HG02588 (cell line): ENCODE measurements around the gene JPH2.
"Not testable (repeated sequence)": the region's sequence is repeated elsewhere in the genome, so short reads cannot be mapped to it uniquely, and the experiment has no call there.

ENCODE experiments used
- ATAC-seq: cut with Tn5 transposase; IDR thresholded peaks from one replicate; pipeline ENCODE4 v1.9.1; 2021; ENCODE audit warnings: mild to moderate bottlenecking, moderate library complexity; ENCODE audit not compliant: unreplicated experiment

JPH2 gene

GRCh38 chr20:44211177-44212039 lies 24.4 kb upstream of the JPH2 start:
- ATAC-seq: no peak

DNA sequence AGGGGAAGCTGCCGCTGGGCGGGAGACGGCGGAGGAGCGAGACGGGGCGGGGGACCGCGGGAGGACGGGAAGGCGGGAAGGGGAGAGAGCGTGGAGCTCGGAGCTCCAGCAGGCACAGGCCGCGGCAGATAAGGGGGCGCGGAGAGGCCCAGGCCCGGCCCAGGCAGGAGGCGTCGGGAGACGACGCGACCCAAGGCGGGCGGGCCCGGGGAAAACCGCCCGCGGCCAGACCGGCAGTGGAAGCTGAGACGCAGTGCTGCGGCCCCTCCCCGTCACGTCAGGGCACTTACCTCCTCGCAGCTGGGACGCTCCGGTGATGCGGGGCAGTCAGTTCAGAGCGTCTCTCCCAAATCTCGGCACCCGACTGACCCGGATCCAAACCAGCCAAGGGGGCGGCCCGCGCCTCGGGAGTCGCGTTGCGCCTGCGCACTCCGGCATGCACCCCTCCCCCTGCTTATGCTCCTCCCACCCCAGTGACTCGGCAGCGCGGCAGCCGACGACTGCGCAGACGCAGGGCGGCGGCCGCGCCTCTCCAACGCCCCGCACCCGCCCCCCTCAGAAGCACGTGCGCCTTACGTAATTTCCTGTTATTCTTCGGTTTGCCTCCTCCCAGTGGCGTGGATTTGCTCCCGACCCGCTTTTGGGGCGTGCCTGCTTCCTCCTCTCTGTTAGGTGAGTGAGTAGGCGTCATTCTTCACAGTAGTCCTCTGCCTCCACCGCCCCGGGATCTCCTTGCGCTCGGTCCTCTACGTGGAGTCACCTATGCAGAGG lies 23.6 kb upstream of the JPH2 start, which contains the start of gene OSER1:
Gene OSER1, minus strand, starts transcription at position 366 of the 771 bp plus-strand sequence. CDS start 3,814 bp downstream, outside the sequence.
- ATAC-seq: peak; percentile 84

DNA sequence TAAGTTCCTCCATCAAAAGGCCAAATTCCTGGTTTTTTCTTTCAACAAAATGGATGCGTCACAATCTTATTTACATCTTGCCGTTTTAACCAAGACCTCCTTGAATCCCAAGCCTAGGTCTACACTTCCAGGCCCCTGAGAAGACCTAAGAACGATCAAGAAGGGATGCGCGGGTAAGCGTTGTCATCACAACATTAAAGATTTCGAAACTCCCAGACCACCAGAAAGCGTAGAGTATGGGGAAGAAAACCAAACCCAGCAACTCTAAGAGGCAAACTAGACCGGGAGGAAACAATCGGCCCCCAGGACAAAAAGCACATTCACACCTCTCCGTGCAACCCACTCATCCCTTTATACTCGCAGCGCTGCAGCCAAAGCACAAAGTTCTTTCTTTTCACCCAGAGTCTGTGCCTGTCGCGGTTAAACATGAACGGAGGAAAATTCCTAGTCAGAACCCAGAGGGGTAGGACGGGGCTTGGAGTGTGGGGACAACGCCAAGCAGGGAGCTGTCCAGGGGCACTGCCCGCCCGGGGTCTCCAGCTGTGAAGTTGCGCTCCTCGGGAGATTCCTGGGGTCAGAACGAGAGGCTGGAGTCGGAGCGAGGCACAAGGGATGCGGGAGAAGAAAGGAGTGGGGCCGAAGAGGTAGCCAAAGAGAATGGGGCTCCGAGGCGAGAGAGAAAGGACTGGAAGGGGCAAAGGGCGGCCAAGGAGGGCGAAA lies 22.9 kb upstream of the JPH2 start:
- ATAC-seq: no peak

- ATAC-seq: no peak
Measured at GRCh38 chr20:44208770-44209169, 21.8 kb upstream of the JPH2 start.

DNA sequence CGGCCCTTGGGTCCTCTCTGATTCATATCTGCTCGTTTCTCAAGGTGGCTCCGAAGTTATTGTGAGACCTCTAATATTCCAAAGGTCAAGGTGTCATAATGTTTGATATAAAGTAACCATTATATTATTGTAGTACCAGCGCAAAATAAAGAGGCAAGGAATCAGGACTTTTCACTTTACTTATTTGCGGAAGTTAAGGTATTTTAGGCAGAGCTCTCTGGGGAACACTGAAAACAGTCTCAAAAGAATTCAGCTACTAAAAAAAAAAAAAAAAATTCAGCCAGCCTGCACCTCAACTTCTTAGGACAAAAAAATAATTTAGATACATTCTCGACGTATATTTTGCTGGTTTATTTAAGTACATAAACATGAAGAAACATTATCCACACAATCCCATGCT lies 21.2 kb upstream of the JPH2 start:
- ATAC-seq: no peak

DNA sequence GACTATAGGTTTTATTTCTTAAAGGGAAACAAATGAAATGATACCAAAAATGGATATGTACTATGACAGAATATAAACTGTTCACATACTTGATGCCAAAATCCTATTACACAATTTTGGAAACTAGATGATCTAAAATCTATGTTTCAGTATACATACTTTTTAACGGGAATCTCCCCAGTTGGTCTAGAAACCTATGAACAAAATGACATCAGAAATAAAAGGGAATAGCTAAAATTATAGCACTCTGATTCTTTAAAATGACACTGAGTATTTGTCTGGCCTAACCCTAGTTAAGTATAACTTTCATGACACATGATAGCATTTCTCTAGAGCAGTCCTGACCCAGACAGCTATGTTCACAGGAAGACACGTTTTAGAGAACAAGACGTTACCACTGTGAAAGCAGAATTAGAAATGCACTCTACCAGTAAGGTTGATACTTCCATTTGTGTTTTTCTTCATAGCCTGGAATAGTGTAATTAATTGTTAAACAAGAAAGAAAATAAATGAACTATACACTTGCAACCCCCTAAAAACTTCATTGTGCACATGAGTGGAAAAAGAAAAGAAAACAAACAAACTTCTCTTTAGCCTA lies 20.2 kb upstream of the JPH2 start:
- no peak for ATAC-seq

- no peak for ATAC-seq
Measured at GRCh38 chr20:44206132-44206531, 19.1 kb upstream of the JPH2 start.

- no peak for ATAC-seq
Measured at GRCh38 chr20:44204832-44205215, 17.8 kb upstream of the JPH2 start.

DNA sequence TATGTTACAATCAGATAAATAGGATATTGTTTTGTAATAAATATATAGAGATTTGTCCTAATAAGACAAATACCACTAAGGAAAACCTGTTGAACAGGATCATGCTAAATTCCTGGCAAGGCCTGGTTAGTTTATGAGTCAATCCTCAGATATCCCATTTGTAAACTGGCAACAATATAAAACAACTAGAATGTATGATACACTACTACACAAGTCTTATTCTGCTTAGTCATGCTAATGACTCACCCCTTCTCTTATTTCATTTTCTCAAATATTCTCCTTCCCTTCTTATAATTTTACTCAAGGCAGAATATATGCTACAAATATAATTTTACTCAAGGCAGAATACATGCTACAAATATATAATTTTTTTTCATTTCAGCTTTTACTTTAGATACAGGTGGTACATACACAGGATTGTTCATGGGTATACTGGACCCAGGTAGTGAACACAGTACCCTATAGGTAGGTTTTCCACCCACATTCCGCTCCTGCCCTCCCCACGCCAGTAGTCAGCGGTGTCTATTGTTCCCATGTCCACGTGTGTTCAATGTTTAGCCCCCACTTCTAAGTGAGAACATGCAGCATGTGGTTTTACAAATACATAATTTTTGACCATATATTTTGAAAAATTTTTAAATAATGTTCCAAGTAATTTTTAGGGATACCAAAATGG lies 17.3 kb upstream of the JPH2 start:
- no peak for ATAC-seq

DNA sequence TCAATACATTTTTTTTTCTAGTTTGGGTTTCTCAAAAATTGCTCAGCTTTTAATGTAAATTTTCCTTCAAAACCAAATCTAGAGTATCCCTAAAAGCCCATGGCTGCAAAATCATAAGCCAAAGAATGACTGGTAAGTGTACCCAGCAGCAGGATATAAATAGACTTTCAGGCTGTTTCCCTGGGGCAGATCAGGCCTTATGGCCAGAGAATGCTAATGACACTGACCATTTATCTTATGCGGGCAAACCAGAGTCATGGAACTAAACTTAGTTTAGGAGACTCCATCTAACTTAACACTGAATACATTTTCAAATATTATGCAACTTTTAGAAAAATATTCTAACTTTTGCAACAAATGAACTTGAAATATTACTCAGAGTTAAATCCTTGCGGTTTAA lies 16.2 kb upstream of the JPH2 start:
- no peak for ATAC-seq

DNA sequence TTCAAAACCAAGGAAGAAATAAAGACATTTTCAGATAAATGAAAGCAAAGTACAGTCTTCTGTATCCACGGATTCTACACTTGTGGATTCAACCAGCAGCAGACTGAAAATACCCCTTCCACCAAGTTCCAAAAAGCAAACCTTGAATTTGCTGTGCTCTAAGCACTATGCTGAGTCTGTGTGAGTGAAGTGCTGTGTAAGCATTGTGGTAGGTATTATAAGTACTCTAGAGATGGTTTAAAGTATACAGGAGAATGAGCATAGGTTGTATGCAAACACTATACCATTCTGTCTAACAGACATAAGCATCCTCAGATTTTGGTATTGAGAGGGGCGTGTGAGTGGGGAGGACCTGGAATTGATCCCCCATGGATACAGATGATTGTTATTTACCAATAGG lies 14.0 kb upstream of the JPH2 start:
- ATAC-seq: no peak

DNA sequence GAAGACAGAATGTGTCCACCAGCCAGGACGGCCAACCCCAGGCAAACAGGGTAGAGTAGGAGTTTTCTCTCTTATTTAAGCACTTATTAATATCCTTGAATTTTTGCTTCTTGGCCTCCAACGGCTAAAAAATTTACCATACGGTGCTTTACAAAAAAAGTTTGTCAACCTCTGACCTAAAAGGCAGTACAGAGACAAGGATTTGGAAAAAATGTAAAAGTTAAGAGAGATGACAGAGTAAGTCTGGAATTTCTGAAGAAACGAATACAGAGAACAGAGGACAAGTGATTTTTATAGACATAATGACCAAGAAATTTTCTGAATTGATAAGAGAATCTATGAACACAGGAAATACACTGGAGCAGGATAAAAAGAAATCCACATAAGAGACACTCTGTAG lies 13.4 kb upstream of the JPH2 start:
- no peak for ATAC-seq

DNA sequence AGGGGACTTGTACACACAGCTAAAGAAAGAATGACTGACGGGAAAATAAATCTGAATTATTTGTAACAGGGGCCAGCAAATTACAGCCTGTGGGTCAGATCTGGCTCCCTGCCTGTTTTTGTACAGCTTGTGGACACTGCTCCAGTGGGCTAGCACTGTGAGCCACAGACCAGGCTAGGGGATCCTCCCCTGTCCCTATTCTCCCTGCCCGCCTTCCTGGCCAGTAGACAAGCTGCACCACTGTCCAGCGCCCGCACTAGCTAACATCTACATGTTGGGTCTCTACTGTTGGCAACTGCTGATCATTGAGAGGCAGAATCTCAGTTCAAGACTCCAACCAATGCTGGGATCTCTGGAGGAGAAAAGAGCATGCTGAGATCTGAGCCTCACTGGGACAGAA lies 12.9 kb upstream of the JPH2 start:
- no peak for ATAC-seq

- ATAC-seq: no peak
Measured at GRCh38 chr20:44198872-44199271, 11.9 kb upstream of the JPH2 start.

DNA sequence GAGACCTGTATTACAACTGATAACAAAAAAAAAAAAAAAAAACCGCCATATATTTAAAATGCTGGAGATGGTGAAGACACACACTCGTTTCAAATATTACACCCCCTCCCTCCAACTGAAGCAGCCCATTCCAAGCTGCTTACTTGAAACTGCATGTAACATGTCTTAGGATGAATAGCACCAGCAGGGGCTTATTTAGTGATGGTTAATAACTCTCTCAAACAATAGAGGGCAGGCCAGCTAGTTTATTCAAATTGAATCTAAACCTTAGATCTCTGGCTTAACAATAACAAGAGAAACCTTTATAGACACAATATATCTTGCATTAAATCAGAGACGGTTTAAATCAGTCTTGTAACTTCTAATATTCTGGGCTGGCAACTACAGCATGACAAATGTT lies 9.3 kb upstream of the JPH2 start:
- no peak for ATAC-seq

DNA sequence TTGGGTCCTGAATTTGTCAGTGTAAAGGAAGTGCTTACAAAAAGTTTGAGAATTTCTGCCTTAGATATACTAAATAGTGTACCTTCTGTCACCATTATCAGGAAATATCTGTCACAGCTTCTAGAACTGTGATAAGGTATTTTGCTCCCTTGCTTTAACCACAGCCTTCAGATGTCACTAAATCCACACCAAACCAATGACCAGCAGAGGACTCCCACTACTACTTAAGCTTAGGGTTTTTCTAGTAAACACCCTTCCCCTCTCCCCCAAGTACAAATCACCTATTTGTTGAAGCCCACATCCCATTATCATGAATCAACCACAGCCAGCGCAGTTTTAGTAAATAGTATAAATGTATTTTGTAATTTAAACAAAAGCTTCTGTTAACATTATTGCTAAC lies 8.6 kb upstream of the JPH2 start:
- ATAC-seq: no peak

DNA sequence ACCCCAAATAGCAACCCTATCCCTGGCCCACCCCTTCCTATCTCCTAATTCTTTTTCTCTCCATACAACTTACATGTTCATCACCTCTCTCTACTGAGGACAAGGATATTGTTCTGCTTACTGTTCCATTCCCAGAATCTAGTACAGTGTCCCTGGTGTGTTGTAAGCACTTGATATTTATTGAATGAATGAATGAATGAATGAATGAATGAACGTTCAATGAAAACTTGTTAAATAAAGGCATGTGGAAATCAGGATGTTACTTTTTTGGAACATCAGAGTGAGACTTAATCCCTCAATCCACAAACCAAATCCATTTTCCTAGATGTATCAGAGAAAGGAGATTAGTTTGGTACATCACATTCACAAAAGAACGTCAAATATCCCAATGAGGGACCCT lies 6.8 kb upstream of the JPH2 start:
- ATAC-seq: no peak

DNA sequence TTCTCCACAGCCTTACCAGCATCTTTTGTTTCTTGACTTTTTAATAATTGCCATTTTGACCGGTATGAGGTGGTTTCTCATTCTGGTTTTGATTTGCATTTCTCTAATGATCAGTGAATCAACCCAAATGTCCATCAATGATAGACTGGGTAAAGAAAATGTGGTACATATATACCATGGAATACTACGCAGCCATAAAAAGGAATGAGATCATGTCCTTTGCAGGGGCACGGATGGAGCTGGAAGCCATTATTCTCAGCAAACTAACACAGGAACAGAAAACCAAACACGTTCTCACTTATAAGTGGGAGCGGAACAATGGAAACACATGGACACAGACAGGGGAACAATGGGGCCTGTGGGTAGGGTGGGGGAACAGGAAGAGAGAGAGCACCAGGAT lies 4.7 kb upstream of the JPH2 start:
- not testable (repeated sequence) for ATAC-seq

GRCh38 chr20:44190197-44190852 lies 3.3 kb upstream of the JPH2 start:
- not testable (repeated sequence) for ATAC-seq

DNA sequence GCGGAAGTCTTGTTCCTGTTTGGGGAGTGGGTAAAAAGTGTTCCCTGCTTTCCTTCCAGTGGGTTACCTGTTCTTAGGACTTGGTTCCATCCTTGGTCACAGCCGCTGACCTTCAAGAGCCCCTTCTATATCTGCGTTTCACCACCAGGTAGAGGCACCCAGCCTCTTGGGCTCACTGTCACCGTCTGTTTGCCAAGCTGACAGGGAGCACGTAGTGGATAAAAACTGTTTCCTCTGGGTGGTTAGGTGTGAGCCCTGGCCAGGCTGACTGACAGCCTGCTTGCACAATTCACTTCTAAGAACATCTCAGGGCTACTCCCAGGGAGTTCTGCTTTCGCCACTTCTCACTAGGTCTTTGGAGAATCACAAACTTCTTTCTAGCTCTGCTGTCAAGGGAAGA lies 1.8 kb upstream of the JPH2 start:
- no peak for ATAC-seq
